HCT116 (cell line): ENCODE results near the gene RBMS1. TPM values are rescaled to one million over a fixed set of nuclear protein-coding genes. Genes with fewer than 3 reads are reported as not detected.

ENCODE experiments used
- ATAC-seq: fragments of 200-7000 bp; cut with Tn5 transposase; 2 replicates; pipeline ENCODE4 v1.9.1; 2020; ENCODE audit warnings: mild to moderate bottlenecking, moderate library complexity
- BruUV-seq: library from RNA; stranded (reverse); fragments of 400-500 nt; replicated peaks from 2 replicates; lab custom pipeline; 2021; lab: Mats Ljungman, UMichigan
- CTCF ChIA-PET: fragments of 300-600 bp; sonication (Branson Sonifier 250); formaldehyde crosslinking; loops from one replicate; lab custom pipeline; 2021; ENCODE audit warnings: antibody characterized with exemption; lab: Charles Lee
- POLR2A ChIA-PET: fragments of 300-600, 350-600 bp; sonication (Branson Sonifier 250); formaldehyde crosslinking; loops from one replicate; lab custom pipeline; 2021; ENCODE audit warnings: antibody characterized with exemption; lab: Charles Lee
- RAD21 ChIA-PET, 2 experiments: fragments of 300-600 bp; sonication (Branson Sonifier 250); formaldehyde crosslinking; loops; one replicate each; lab custom pipeline; 2023; ENCODE audit warnings: low total read pairs in 2 of 2; ENCODE audit not compliant: uncharacterized antibody in 2 of 2, unreplicated experiment in 2 of 2, low non-redundant PET in 1 of 2; lab: Charles Lee
- DNase-seq: peaks from one replicate; pipeline ENCODE4 v3.0.0-alpha.2; 2010; ENCODE audit warnings: low read depth, low spot score
- H2AFZ ChIP-seq: fragments of 200-600 bp; shearing (Covaris generic), sonication (generic); 2 replicates; pipeline ENCODE4 v1.6.1; 2017; ENCODE audit warnings: low read depth, mixed run types, mixed read lengths, antibody characterized with exemption, low read length; ENCODE audit not compliant: poor library complexity, severe bottlenecking
- H3K27ac ChIP-seq: 2 replicates; pipeline ENCODE4 v1.5.1; 2012; ENCODE audit warnings: low read depth, low read length
- H3K27me3 ChIP-seq: fragments of 200-600 bp; sonication (generic); 2 replicates; pipeline ENCODE4 v1.6.1; 2016; ENCODE audit warnings: mixed run types, low read length, mixed read lengths; ENCODE audit not compliant: insufficient read depth
- H3K36me3 ChIP-seq, 2 experiments: fragments of 200-500 bp in 1 of 2; fragments of 200-600 bp in 1 of 2; sonication (Bioruptor generic) in 1 of 2; sonication (generic) in 1 of 2; 2 replicates each; pipeline versions ENCODE4 v1.5.1 to v1.6.1; 2014 to 2016; ENCODE audit warnings: low read length in 2 of 2, inconsistent platforms in 1 of 2, mixed read lengths in 1 of 2, mixed run types in 1 of 2; ENCODE audit not compliant: insufficient read depth in 2 of 2, control insufficient read depth in 1 of 2
- H3K4me1 ChIP-seq, 2 experiments: fragments of 200-600 bp in 1 of 2; sonication (generic) in 1 of 2; 2 replicates each; pipeline versions ENCODE4 v1.5.1 to v1.6.1; 2012 to 2017; ENCODE audit warnings: low read length in 2 of 2, inconsistent platforms in 1 of 2, mild to moderate bottlenecking in 1 of 2, mixed read lengths in 1 of 2, mixed run types in 1 of 2, moderate library complexity in 1 of 2; ENCODE audit not compliant: insufficient read depth in 2 of 2, control insufficient read depth in 1 of 2
- H3K4me2 ChIP-seq: fragments of 200-600 bp; sonication (generic); 2 replicates; pipeline ENCODE4 v1.6.1; 2017; ENCODE audit warnings: mixed run types, low read length, mixed read lengths
- H3K4me3 ChIP-seq, 2 experiments: fragments of 200-600 bp in 1 of 2; sonication (generic) in 1 of 2; replicated peaks in 1 of 2; 2 replicates each; pipeline ENCODE4 v1.5.1; 2011 to 2016; ENCODE audit warnings: low read length in 2 of 2, control low read depth in 1 of 2, low read depth in 1 of 2, mild to moderate bottlenecking in 1 of 2, mixed read lengths in 1 of 2, mixed run types in 1 of 2
- H3K79me2 ChIP-seq: fragments of 200-600 bp; sonication (generic); 2 replicates; pipeline ENCODE4 v1.6.1; 2017; ENCODE audit warnings: mild to moderate bottlenecking, mixed run types, low read length, moderate library complexity, mixed read lengths; ENCODE audit not compliant: insufficient read depth
- H3K9ac ChIP-seq: fragments of 200-600 bp; sonication (generic); 2 replicates; pipeline ENCODE4 v1.6.1; 2016; ENCODE audit warnings: low read length, mixed read lengths
- H3K9me2 ChIP-seq: fragments of 200-600 bp; sonication (generic), shearing (Covaris generic); 2 replicates; pipeline ENCODE4 v1.6.1; 2017; ENCODE audit warnings: mixed run types, mild to moderate bottlenecking, moderate library complexity; ENCODE audit not compliant: insufficient read depth
- H3K9me3 ChIP-seq, 2 experiments: fragments of 200-500 bp in 1 of 2; fragments of 200-600 bp in 1 of 2; sonication (Bioruptor generic) in 1 of 2; sonication (generic) in 1 of 2; 2 replicates each; pipeline ENCODE4 v1.6.1; 2014 to 2017; ENCODE audit warnings: low read length in 2 of 2, mixed read lengths in 2 of 2, inconsistent platforms in 1 of 2, low read depth in 1 of 2, mild to moderate bottlenecking in 1 of 2, mixed run types in 1 of 2, moderate library complexity in 1 of 2; ENCODE audit not compliant: control insufficient read depth in 1 of 2, insufficient read depth in 1 of 2
- H4K20me1 ChIP-seq: fragments of 200-600 bp; sonication (generic), shearing (Covaris generic); 2 replicates; pipeline ENCODE4 v1.6.1; 2017; ENCODE audit warnings: mixed run types, mild to moderate bottlenecking, moderate library complexity; ENCODE audit not compliant: insufficient read depth
- ELF1 ChIP-seq: IDR thresholded peaks from 2 replicates; pipeline ENCODE4 v1.6.1; 2012; ENCODE audit warnings: low read depth, borderline replicate concordance
- EZH2phosphoT487 ChIP-seq: fragments of 200-600 bp; IDR thresholded peaks from 2 replicates; pipeline ENCODE4 v1.6.1; 2018; ENCODE audit warnings: antibody characterized with exemption, borderline replicate concordance
- FOSL1 ChIP-seq: IDR thresholded peaks from 2 replicates; pipeline ENCODE4 v1.6.1; 2012; ENCODE audit warnings: low read depth
- MAX ChIP-seq: IDR thresholded peaks from 2 replicates; pipeline ENCODE4 v1.6.1; 2012
- SIN3A ChIP-seq: IDR thresholded peaks from 2 replicates; pipeline ENCODE4 v1.6.1; 2012; ENCODE audit warnings: low read depth
- SP1 ChIP-seq: IDR thresholded peaks from 2 replicates; pipeline ENCODE4 v1.6.1; 2012; ENCODE audit warnings: low read depth
- intact Hi-C: fragments of 100-400 bp; cut with micrococcal nuclease; formaldehyde crosslinking; loops from 2 replicates; pipeline ENCODE4 v1.10.0; 2022
- total RNA-seq: library from RNA; stranded (reverse); gene quantifications from one replicate; pipeline ENCODE4 v1.2.1, GENCODE V29; 2021; ENCODE audit not compliant: unreplicated experiment
- TF ChIP-seq, protein P1 (sequence below): IDR thresholded peaks from 2 replicates; pipeline ENCODE4 v1.6.1; 2011; ENCODE audit warnings: mild to moderate bottlenecking, low read length, moderate library complexity; ENCODE audit not compliant: insufficient replicate concordance; ENCODE audit errors: extremely low read depth

Gene RBMS1
- total RNA-seq, 1 experiment from 2014 or later: 17.6 TPM

DNA sequence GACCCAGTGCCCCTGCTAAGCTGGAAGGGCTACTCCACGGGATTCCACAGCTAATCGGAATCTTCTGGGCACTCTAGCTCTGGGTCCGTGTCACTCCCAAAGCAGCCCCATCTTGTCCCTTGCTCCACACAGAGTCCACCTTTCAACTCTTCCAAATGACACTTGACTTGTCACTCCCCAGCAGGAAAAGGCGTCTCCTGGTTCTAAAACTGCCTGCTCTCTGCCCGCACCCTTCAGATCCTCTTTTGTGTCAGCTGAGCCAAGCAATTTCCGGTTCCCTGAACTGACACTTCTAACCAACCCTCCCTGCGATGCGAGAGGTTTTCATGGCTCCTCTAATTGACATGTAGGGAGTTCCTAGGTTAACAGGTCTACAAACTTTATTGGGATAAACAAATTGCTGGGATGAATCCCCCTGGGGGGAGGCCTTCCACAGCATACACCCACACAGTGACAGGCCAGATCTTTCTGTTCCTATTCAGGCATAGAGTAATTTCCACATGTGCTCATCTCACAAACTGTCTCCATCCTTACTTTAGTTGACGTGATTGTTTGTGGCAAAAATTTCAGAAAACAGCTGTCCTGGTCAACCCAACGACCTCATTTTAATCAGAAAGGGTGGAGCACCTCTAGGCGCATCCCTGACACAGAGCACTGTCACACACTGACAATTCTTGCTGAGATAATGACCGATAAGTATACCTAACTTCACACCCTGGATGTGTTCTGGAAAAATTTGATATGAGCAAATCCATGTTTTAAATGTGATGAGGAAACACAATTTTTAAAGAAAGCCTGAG lies 104.9 kb downstream of the RBMS1 start:
- H3K9ac ChIP-seq: no peak overlapping the region
- no peaks in the 10 kb centered on the region for H3K9me3 ChIP-seq
- H3K4me3 ChIP-seq: no peak overlapping the region
- no peak for ATAC-seq
- H4K20me1 ChIP-seq: no peaks in the 10 kb centered on the region
- no peak overlapping the region for H3K4me2 ChIP-seq
- H3K27me3 ChIP-seq: no peaks in the 10 kb centered on the region
- TF ChIP-seq SIN3A (no peak), FOSL1 (no peak), MAX (no peak), EZH2phosphoT487 (no peak), SP1 (no peak), ELF1 (no peak)
- TF ChIP-seq, protein P1, sequence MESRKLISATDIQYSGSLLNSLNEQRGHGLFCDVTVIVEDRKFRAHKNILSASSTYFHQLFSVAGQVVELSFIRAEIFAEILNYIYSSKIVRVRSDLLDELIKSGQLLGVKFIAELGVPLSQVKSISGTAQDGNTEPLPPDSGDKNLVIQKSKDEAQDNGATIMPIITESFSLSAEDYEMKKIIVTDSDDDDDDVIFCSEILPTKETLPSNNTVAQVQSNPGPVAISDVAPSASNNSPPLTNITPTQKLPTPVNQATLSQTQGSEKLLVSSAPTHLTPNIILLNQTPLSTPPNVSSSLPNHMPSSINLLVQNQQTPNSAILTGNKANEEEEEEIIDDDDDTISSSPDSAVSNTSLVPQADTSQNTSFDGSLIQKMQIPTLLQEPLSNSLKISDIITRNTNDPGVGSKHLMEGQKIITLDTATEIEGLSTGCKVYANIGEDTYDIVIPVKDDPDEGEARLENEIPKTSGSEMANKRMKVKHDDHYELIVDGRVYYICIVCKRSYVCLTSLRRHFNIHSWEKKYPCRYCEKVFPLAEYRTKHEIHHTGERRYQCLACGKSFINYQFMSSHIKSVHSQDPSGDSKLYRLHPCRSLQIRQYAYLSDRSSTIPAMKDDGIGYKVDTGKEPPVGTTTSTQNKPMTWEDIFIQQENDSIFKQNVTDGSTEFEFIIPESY: no peak
- TF ChIP-seq, all 23 proteins: peak for 0
- intact Hi-C loops: no loop called here
- Histone ChIP-seq H3K4me1 (peaks cover 10 to 17% of the 10 kb centered on the region in 2 experiments; a peak in 3 of 4 replicates), H3K36me3 (no peaks in the 10 kb centered on the region), H3K27ac (no peak overlapping the region), H2AFZ (no peak overlapping the region), H3K9me2 (no peaks in the 10 kb centered on the region), H3K79me2 (peaks cover 4% of the 10 kb centered on the region; the same call in 1 of the 2 replicates)
- RAD21 ChIA-PET: interaction anchor here in 1 of 2 experiments (0.6 kb wide), 1 partner anchor 453 kb away, joined by 8 read pairs; no protein-coding TSS in a partner anchor
- CTCF ChIA-PET: interaction anchor here (1.2 kb wide), 1 partner anchor 11 kb away, joined by 3 read pairs; no protein-coding TSS in a partner anchor
- POLR2A ChIA-PET: no interaction called here
- no peak for DNase-seq
- no TSS peak for BruUV-seq
